ENCODE data around the gene SFTPA1.

GRCh38 chr10:79582096-79582495, 28.6 kb upstream of the SFTPA1 start:
- TF ChIP-seq CTCF (IDR thresholded peaks at IDR 0.05): no peak
- no peak for TF ChIP-seq POLR2A (IDR thresholded peaks at IDR 0.05)
- TF ChIP-seq EP300 (IDR thresholded peaks at IDR 0.05): no peak
